H9 (cell line): Measurements from ENCODE around the gene CFAP65. TPM values are rescaled to one million over a fixed set of nuclear protein-coding genes. Genes with fewer than 3 reads are reported as not detected.
A peak's percentile ranks its signal among the peaks of the same experiment; 100 is the strongest.

Experiments
- DNase-seq: peaks from one replicate; pipeline ENCODE4 v3.0.0-alpha.2; 2017
- H2AFZ ChIP-seq: one replicate; pipeline ENCODE4 v1.6.1; 2013; ENCODE audit warnings: mild to moderate bottlenecking, low read length, control low read depth, moderate library complexity
- H2AK5ac ChIP-seq: 2 replicates; pipeline ENCODE4 v1.6.1; 2013; ENCODE audit warnings: low read length, control low read depth, mixed read lengths; ENCODE audit not compliant: insufficient read length
- H2BK120ac ChIP-seq: one replicate; pipeline ENCODE4 v1.6.1; 2013; ENCODE audit warnings: low read depth, mild to moderate bottlenecking, low read length, control low read depth, inconsistent platforms; ENCODE audit not compliant: poor library complexity, severe bottlenecking
- H2BK12ac ChIP-seq: 2 replicates; pipeline ENCODE4 v1.6.1; 2013; ENCODE audit warnings: low read length, control low read depth, mixed read lengths, low read depth; ENCODE audit not compliant: insufficient read length
- H2BK15ac ChIP-seq: 2 replicates; pipeline ENCODE4 v1.6.1; 2013; ENCODE audit warnings: low read depth, low read length, control low read depth
- H2BK20ac ChIP-seq: one replicate; pipeline ENCODE4 v1.6.1; 2013; ENCODE audit warnings: low read depth, mild to moderate bottlenecking, low read length, control low read depth, inconsistent platforms; ENCODE audit not compliant: poor library complexity, severe bottlenecking
- H2BK5ac ChIP-seq: 2 replicates; pipeline ENCODE4 v1.6.1; 2013; ENCODE audit warnings: low read length, control low read depth, mixed read lengths; ENCODE audit not compliant: insufficient read length
- H3K14ac ChIP-seq: 2 replicates; pipeline ENCODE4 v1.6.1; 2013; ENCODE audit warnings: low read length, control low read depth; ENCODE audit not compliant: insufficient read depth
- H3K18ac ChIP-seq: 2 replicates; pipeline ENCODE4 v1.6.1; 2013; ENCODE audit warnings: low read depth, mild to moderate bottlenecking, mixed read lengths, low read length, control low read depth; ENCODE audit not compliant: insufficient read length
- H3K23ac ChIP-seq: 2 replicates; pipeline ENCODE4 v1.6.1; 2013; ENCODE audit warnings: low read length, control low read depth, mixed read lengths, low read depth; ENCODE audit not compliant: insufficient read length
- H3K23me2 ChIP-seq: 2 replicates; pipeline ENCODE4 v1.6.1; 2013; ENCODE audit warnings: low read depth, mild to moderate bottlenecking, mixed read lengths, low read length, control low read depth; ENCODE audit not compliant: insufficient read length, poor library complexity, severe bottlenecking
- H3K27ac ChIP-seq: 2 replicates; pipeline ENCODE4 v1.5.1; 2013; ENCODE audit warnings: low read length, control low read depth, mixed read lengths, low read depth; ENCODE audit not compliant: insufficient read length
- H3K27me3 ChIP-seq: 2 replicates; pipeline ENCODE4 v1.6.1; 2013; ENCODE audit warnings: low read length, control low read depth, inconsistent platforms; ENCODE audit not compliant: insufficient read depth
- H3K4ac ChIP-seq: 2 replicates; pipeline ENCODE4 v1.6.1; 2013; ENCODE audit warnings: low read depth, mild to moderate bottlenecking, control low read depth, inconsistent platforms, low read length, moderate library complexity
- H3K4me1 ChIP-seq: 2 replicates; pipeline ENCODE4 v1.6.1; 2013; ENCODE audit warnings: low read length, control low read depth, inconsistent platforms; ENCODE audit not compliant: insufficient read depth
- H3K4me2 ChIP-seq: 2 replicates; pipeline ENCODE4 v1.6.1; 2013; ENCODE audit warnings: low read length, control low read depth, mixed read lengths; ENCODE audit not compliant: insufficient read length, insufficient read depth
- H3K56ac ChIP-seq: 2 replicates; pipeline ENCODE4 v1.6.1; 2013; ENCODE audit warnings: low read depth, mild to moderate bottlenecking, mixed read lengths, low read length, control low read depth; ENCODE audit not compliant: insufficient read length
- H3K79me1 ChIP-seq: 2 replicates; pipeline ENCODE4 v1.6.1; 2013; ENCODE audit warnings: low read depth, mild to moderate bottlenecking, moderate library complexity, low read length, control low read depth, inconsistent platforms; ENCODE audit not compliant: insufficient read depth, poor library complexity, severe bottlenecking
- H3K79me2 ChIP-seq: 2 replicates; pipeline ENCODE4 v1.6.1; 2013; ENCODE audit warnings: low read length, control low read depth, inconsistent platforms; ENCODE audit not compliant: insufficient read depth
- H3K9ac ChIP-seq: 2 replicates; pipeline ENCODE4 v1.6.1; 2013; ENCODE audit warnings: low read length, control low read depth, mixed read lengths; ENCODE audit not compliant: insufficient read length; ENCODE audit errors: extremely low read depth
- H3K9me3 ChIP-seq: one replicate; pipeline ENCODE4 v1.6.1; 2013; ENCODE audit warnings: low read depth, low read length, inconsistent platforms; ENCODE audit not compliant: control insufficient read depth
- H3T11ph ChIP-seq: one replicate; pipeline ENCODE4 v1.6.1; 2013; ENCODE audit warnings: mild to moderate bottlenecking, low read length, control low read depth, inconsistent platforms
- H4K20me1 ChIP-seq: one replicate; pipeline ENCODE4 v1.6.1; 2013; ENCODE audit not compliant: control insufficient read depth, insufficient read length, insufficient read depth
- H4K5ac ChIP-seq: 2 replicates; pipeline ENCODE4 v1.6.1; 2013; ENCODE audit warnings: low read depth, mild to moderate bottlenecking, mixed read lengths, low read length, control low read depth; ENCODE audit not compliant: insufficient read length
- H4K8ac ChIP-seq: replicated peaks from 2 replicates; pipeline ENCODE4 v1.6.1; 2013; ENCODE audit warnings: low read length, control low read depth, mixed read lengths, low read depth; ENCODE audit not compliant: insufficient read length
- H4K91ac ChIP-seq: 2 replicates; pipeline ENCODE4 v1.6.1; 2013; ENCODE audit warnings: low read depth, mild to moderate bottlenecking, moderate library complexity, mixed read lengths, low read length, control low read depth; ENCODE audit not compliant: insufficient read length
- H3K27ac Mint-ChIP-seq, 3 experiments: 2 replicates in 2 of 3; 3 replicates in 1 of 3; pipeline ENCODE4 v1.8.0; 2020 to 2021; ENCODE audit warnings: mixed read lengths in 3 of 3, mild to moderate bottlenecking in 1 of 3, moderate library complexity in 1 of 3
- H3K27me3 Mint-ChIP-seq: 2 replicates; pipeline ENCODE4 v1.8.0; 2021; ENCODE audit warnings: low read depth, mild to moderate bottlenecking, moderate library complexity, mixed read lengths
- H3K36me3 Mint-ChIP-seq, 3 experiments: 2 replicates in 2 of 3; 3 replicates in 1 of 3; pipeline ENCODE4 v1.8.0; 2020 to 2021; ENCODE audit warnings: low read depth in 3 of 3, mixed read lengths in 3 of 3; ENCODE audit not compliant: insufficient read depth in 1 of 3
- H3K4me1 Mint-ChIP-seq, 2 experiments: 2 replicates each; pipeline ENCODE4 v1.8.0; 2020; ENCODE audit warnings: mixed read lengths in 2 of 2
- H3K4me3 Mint-ChIP-seq, 2 experiments: 2 replicates in 1 of 2; 3 replicates in 1 of 2; pipeline ENCODE4 v1.8.0; 2020 to 2021; ENCODE audit warnings: mild to moderate bottlenecking in 2 of 2, mixed read lengths in 2 of 2, moderate library complexity in 1 of 2
- H3K9me3 Mint-ChIP-seq, 2 experiments: 2 replicates in 1 of 2; 3 replicates in 1 of 2; pipeline ENCODE4 v1.8.0; 2020; ENCODE audit warnings: mild to moderate bottlenecking in 2 of 2, mixed read lengths in 2 of 2, moderate library complexity in 1 of 2
- CTCF ChIP-seq: fragments of 200-600 bp; sonication (generic); conservative IDR thresholded peaks from 3 replicates; pipeline ENCODE4 v1.8.0; 2021; ENCODE audit warnings: antibody characterized with exemption, mild to moderate bottlenecking
- WGBS: extraction: QIAGEN DNeasy Blood & Tissue Kit; methylation state at CpG from one replicate; pipeline ENCODE4 v1.1.7; 2013; ENCODE audit warnings: missing lambda C conversion rate, low lambda C conversion rate, mixed read lengths; ENCODE audit not compliant: insufficient read length; ENCODE audit errors: extremely low coverage; 5-methylcytosine and 5-hydroxymethylcytosine counted together
- total RNA-seq: library from RNA; stranded (reverse); gene quantifications from 2 replicates; pipeline ENCODE4 v1.2.1, GENCODE V29; 2021

Gene CFAP65
- total RNA-seq, 1 experiment from 2014 or later, result 0.20 TPM

DNA sequence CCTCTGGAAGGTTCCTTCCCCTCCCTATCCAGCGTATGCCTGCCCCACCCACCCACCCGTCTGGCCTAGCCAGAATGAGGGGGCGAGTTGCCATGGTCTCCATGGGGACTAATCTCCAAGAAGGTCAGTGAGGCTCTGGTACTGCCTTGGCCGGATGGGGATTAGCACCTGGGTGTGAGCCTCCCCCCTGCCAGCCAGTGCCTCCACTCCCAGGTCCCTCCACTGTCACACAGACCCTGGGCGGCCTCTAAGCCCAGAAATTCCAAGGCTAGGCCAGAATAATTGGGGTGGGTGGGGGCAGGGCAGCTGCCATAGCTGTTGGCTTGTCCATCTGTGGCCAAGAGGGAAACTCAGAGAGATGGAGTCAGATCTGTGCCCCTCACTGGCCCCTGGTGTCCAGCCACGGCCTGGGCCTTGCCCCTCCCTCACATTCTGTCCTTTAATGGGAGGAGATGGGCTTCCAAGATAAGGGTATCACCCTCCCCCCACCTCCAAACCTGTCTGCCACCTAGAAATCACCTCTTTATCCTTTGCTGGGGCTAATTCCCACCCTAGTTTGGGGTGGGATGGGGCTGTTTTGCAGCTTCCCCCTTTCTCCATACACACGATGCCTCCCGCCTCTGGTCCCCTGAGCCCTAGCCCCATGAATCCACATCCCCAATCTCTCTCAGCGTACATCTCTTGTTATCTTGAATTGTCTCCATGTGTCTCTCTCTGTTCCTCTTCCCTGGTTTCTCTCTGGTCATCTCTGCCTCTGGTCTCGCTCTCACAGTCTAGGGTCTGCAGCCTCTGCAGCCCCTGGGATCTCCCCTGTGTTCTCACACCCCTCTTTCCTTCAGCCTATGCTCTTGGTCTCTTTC lies 42.1 kb downstream of the CFAP65 start:
- Histone ChIP-seq H3K14ac (no peak overlapping the region), H3K79me1 (no peaks in the 10 kb centered on the region), H3K9me3 (no peaks in the 10 kb centered on the region), H3K4me2 (peak overlapping the region; percentile 37), H4K8ac (no peak overlapping the region), H2BK15ac (no peak overlapping the region), H3T11ph (no peak overlapping the region), H3K18ac (no peak overlapping the region), H3K23ac (no peak overlapping the region), H3K79me2 (no peaks in the 10 kb centered on the region), H4K20me1 (no peaks in the 10 kb centered on the region), H2BK20ac (no peak overlapping the region), H3K9ac (no peak overlapping the region), H3K23me2 (peaks cover 10% of the 10 kb centered on the region), H2BK5ac (no peak overlapping the region), H4K5ac (no peak overlapping the region), H3K56ac (no peak overlapping the region), H2BK12ac (no peak overlapping the region), H2AFZ (no peak overlapping the region), H3K27ac (no peak overlapping the region), H3K4me1 (peaks cover 9% of the 10 kb centered on the region; the same call in 1 of the 2 replicates), H3K27me3 (peaks cover 88% of the 10 kb centered on the region), H4K91ac (no peak overlapping the region), H2AK5ac (no peak overlapping the region), H3K4ac (no peak overlapping the region), H2BK120ac (no peak overlapping the region)
- Mint-ChIP-seq H3K4me1 (peaks cover 32 to 42% of the 10 kb centered on the region in 2 experiments), H3K27ac (no peak overlapping the region), H3K36me3 (no peaks in the 10 kb centered on the region; a peak in 1 of 7 replicates), H3K4me3 (peak overlapping the region; percentile 1 to 21; a peak in 4 of 5 replicates), H3K27me3 (peaks cover 99% of the 10 kb centered on the region), H3K9me3 (peaks cover 0 to 10% of the 10 kb centered on the region in 2 experiments; a peak in 2 of 5 replicates)
- TF ChIP-seq CTCF, result no peak
- no peak for DNase-seq
- WGBS, result no CpG with 5 or more reads among the region's 10 CpGs
